PFSK-1 (cell line): ENCODE results near the gene ANKS1B.

Source experiments
- POLR2AphosphoS5 ChIP-seq: IDR thresholded peaks from 2 replicates; pipeline ENCODE4 v1.6.1; 2012; ENCODE audit warnings: low read depth, mild to moderate bottlenecking, control low read depth, low read length, moderate library complexity
- REST ChIP-seq, 2 experiments: IDR thresholded peaks; 2 replicates each; pipeline versions ENCODE4 v1.6.1 to v1.8.0; 2011 to 2012; ENCODE audit warnings: low read depth in 2 of 2, low read length in 2 of 2, control low read depth in 1 of 2, inconsistent platforms in 1 of 2, mild to moderate bottlenecking in 1 of 2, moderate library complexity in 1 of 2; ENCODE audit not compliant: insufficient read depth in 1 of 2
- SIN3A ChIP-seq: IDR thresholded peaks from 2 replicates; pipeline ENCODE4 v1.6.1; 2012; ENCODE audit warnings: mild to moderate bottlenecking, low read length, moderate library complexity, borderline replicate concordance; ENCODE audit not compliant: insufficient read depth
- TAF1 ChIP-seq: IDR thresholded peaks from 2 replicates; pipeline ENCODE4 v1.6.1; 2012; ENCODE audit warnings: low read length, control low read depth, borderline replicate concordance; ENCODE audit not compliant: insufficient read depth

DNA sequence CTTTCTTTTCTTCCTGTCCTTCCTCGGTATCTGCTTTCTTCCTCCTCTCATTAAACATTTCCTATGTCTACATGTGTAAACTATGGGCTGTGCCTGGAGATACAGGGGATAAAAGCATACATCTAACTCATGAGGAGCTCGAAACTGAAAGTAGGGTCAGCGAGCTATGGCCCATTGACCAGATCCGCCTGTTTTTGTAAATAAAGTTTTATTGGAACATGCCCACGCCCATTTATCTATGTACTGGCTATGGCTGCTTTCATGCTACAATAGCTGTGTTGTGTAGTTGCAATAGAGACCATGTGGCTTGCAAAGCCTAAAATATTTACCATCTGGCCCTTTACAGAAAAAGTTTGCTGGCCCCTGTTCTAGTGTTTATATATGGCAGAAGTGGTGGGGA is 838.0 kb downstream of the ANKS1B start:
- TF ChIP-seq TAF1 (no peak), REST (IDR thresholded peaks at IDR 0.05; ENCODE audit: insufficient read depth in 1 of 2, low read depth in 2 of 2, low read length in 2 of 2) (no peak), POLR2AphosphoS5 (no peak), SIN3A (no peak)
